IMR-90 (cell line): ENCODE data around the gene IFIH1. TPM values are rescaled to one million over a fixed set of nuclear protein-coding genes. Genes with fewer than 3 reads are reported as not detected.

Experiments
- ATAC-seq: fragments of 200-7000 bp; cut with Tn5 transposase; 2 replicates; pipeline ENCODE4 v1.9.1; 2020; ENCODE audit warnings: low read depth, mild to moderate bottlenecking, moderate library complexity
- BruUV-seq: library from RNA; stranded (reverse); fragments of 400-500 nt; replicated peaks from 2 replicates; lab custom pipeline; 2021; lab: Mats Ljungman, UMichigan
- CTCF ChIA-PET: fragments of 300-600 bp; formaldehyde crosslinking; extraction: SDS; loops from one replicate; lab custom pipeline; 2021; ENCODE audit warnings: antibody characterized with exemption; lab: Yijun Ruan, JAX
- POLR2A ChIA-PET: fragments of 300-600 bp; sonication (Branson Sonifier 250); formaldehyde crosslinking; loops from one replicate; lab custom pipeline; 2022; ENCODE audit warnings: antibody characterized with exemption; ENCODE audit not compliant: unreplicated experiment; lab: Charles Lee
- DNase-seq: peaks from one replicate; pipeline ENCODE4 v3.0.0; 2013
- H2AFZ ChIP-seq: replicated peaks from 2 replicates; pipeline ENCODE3; 2013; ENCODE audit warnings: low read length, mild to moderate bottlenecking; ENCODE audit not compliant: poor library complexity
- H2AK5ac ChIP-seq: 2 replicates; pipeline ENCODE4 v1.6.1; 2013; ENCODE audit warnings: low read depth, low read length, inconsistent platforms
- H2AK9ac ChIP-seq: replicated peaks from 2 replicates; pipeline ENCODE3; 2013; ENCODE audit warnings: mild to moderate bottlenecking, low read depth, low read length, moderate library complexity; ENCODE audit not compliant: poor library complexity
- H2BK120ac ChIP-seq: 2 replicates; pipeline ENCODE4 v1.6.1; 2013; ENCODE audit warnings: low read depth, low read length, inconsistent platforms
- H2BK15ac ChIP-seq: 3 replicates; pipeline ENCODE4 v1.6.1; 2013; ENCODE audit warnings: low read depth, low read length, inconsistent platforms
- H2BK20ac ChIP-seq: 2 replicates; pipeline ENCODE4 v1.6.1; 2013; ENCODE audit warnings: low read depth, mild to moderate bottlenecking, inconsistent platforms, low read length, moderate library complexity
- H2BK5ac ChIP-seq: 2 replicates; pipeline ENCODE4 v1.6.1; 2013; ENCODE audit warnings: mild to moderate bottlenecking, low read depth, low read length, inconsistent platforms; ENCODE audit not compliant: poor library complexity, severe bottlenecking
- H3K14ac ChIP-seq: replicated peaks from 2 replicates; pipeline ENCODE4 v1.6.1; 2013; ENCODE audit warnings: low read depth, low read length, inconsistent platforms
- H3K18ac ChIP-seq: 2 replicates; pipeline ENCODE4 v1.6.1; 2013; ENCODE audit warnings: low read depth, low read length, control low read depth
- H3K23ac ChIP-seq: 2 replicates; pipeline ENCODE4 v1.6.1; 2013; ENCODE audit warnings: low read depth, low read length, inconsistent platforms
- H3K27ac ChIP-seq: 2 replicates; pipeline ENCODE4 v1.5.1; 2013; ENCODE audit warnings: mild to moderate bottlenecking, control low read depth, low read length; ENCODE audit not compliant: insufficient read depth
- H3K27me3 ChIP-seq: 2 replicates; pipeline ENCODE4 v1.6.1; 2013; ENCODE audit warnings: low read length; ENCODE audit not compliant: control insufficient read depth, insufficient read depth
- H3K36me3 ChIP-seq: 2 replicates; pipeline ENCODE4 v1.6.1; 2013; ENCODE audit warnings: low read length, mixed read lengths; ENCODE audit not compliant: control insufficient read depth, insufficient read depth
- H3K4ac ChIP-seq: 2 replicates; pipeline ENCODE4 v1.6.1; 2013; ENCODE audit warnings: low read depth, low read length, inconsistent platforms
- H3K4me1 ChIP-seq: 2 replicates; pipeline ENCODE4 v1.6.1; 2013; ENCODE audit warnings: low read length, mixed read lengths; ENCODE audit not compliant: control insufficient read depth, insufficient read depth
- H3K4me2 ChIP-seq: 2 replicates; pipeline ENCODE4 v1.6.1; 2013; ENCODE audit warnings: low read depth, mild to moderate bottlenecking, control low read depth, low read length, moderate library complexity
- H3K4me3 ChIP-seq: 2 replicates; pipeline ENCODE4 v1.5.1; 2013; ENCODE audit warnings: low read depth, mild to moderate bottlenecking, control low read depth, low read length, moderate library complexity; ENCODE audit not compliant: insufficient read depth
- H3K56ac ChIP-seq: 2 replicates; pipeline ENCODE4 v1.6.1; 2013; ENCODE audit warnings: low read length, inconsistent platforms; ENCODE audit not compliant: insufficient read depth; ENCODE audit errors: extremely low read depth
- H3K79me1 ChIP-seq, 2 experiments: 2 replicates each; pipeline ENCODE4 v1.6.1; 2013; ENCODE audit warnings: low read length in 2 of 2, inconsistent platforms in 1 of 2, low read depth in 1 of 2
- H3K9ac ChIP-seq: 2 replicates; pipeline ENCODE4 v1.6.1; 2013; ENCODE audit warnings: low read depth, low read length, control low read depth
- H3K9me1 ChIP-seq: 2 replicates; pipeline ENCODE4 v1.6.1; 2013; ENCODE audit warnings: low read length, inconsistent platforms; ENCODE audit not compliant: insufficient read depth
- H3K9me3 ChIP-seq: 2 replicates; pipeline ENCODE4 v1.6.1; 2013; ENCODE audit warnings: low read length; ENCODE audit not compliant: control insufficient read depth, insufficient read depth
- H4K20me1 ChIP-seq: 2 replicates; pipeline ENCODE4 v1.6.1; 2013; ENCODE audit warnings: low read length, inconsistent platforms; ENCODE audit not compliant: insufficient read depth
- H4K5ac ChIP-seq: 2 replicates; pipeline ENCODE4 v1.6.1; 2013; ENCODE audit warnings: mild to moderate bottlenecking, low read depth, low read length, control low read depth
- H4K8ac ChIP-seq, 2 experiments: 2 replicates each; pipeline ENCODE4 v1.6.1; 2013; ENCODE audit warnings: low read depth in 2 of 2, low read length in 2 of 2, control low read depth in 1 of 2, inconsistent platforms in 1 of 2
- H4K91ac ChIP-seq: 2 replicates; pipeline ENCODE4 v1.6.1; 2013; ENCODE audit warnings: low read depth, low read length, inconsistent platforms; ENCODE audit not compliant: insufficient read depth
- CHD1 ChIP-seq: IDR thresholded peaks from 2 replicates; pipeline ENCODE4 v1.6.1; 2012; ENCODE audit warnings: low read depth, low read length, improper control_type of control experiment
- FOS ChIP-seq: fragments of 150-350 bp; IDR thresholded peaks from 2 replicates; pipeline ENCODE4 v1.6.1; 2016; ENCODE audit warnings: low read depth, low read length
- MAFK ChIP-seq: IDR thresholded peaks from 2 replicates; pipeline ENCODE4 v1.6.1; 2012; ENCODE audit warnings: low read depth, low read length, improper control_type of control experiment
- WGBS, 2 experiments: methylation state at CpG; one replicate each; pipeline versions ENCODE4 v1.1.5 to v1.1.7; 2013; ENCODE audit warnings: missing lambda C conversion rate in 2 of 2; ENCODE audit not compliant: insufficient read length in 1 of 2; ENCODE audit errors: extremely low coverage in 2 of 2; 5-methylcytosine and 5-hydroxymethylcytosine counted together
- dilution Hi-C: fragments of 300-500 bp; cut with HindIII; formaldehyde crosslinking; loops from one replicate; pipeline ENCODE4 v1.14.3; 2018; ENCODE audit warnings: low sequenced_read_pairs; ENCODE audit not compliant: unreplicated experiment
- in situ Hi-C: fragments of 300-500 bp; cut with MboI; formaldehyde crosslinking; loops from 3 replicates; pipeline ENCODE4 v1.14.3; 2019; ENCODE audit warnings: low sequenced_read_pairs, inconsistent platforms, mixed read lengths
- intact Hi-C: fragments of 100-400 bp; cut with micrococcal nuclease; formaldehyde crosslinking; loops from 2 replicates; pipeline ENCODE4 v1.10.0; 2022
- polyA plus RNA-seq, 3 experiments: library from polyadenylated mRNA; depleted of rRNA; stranded (reverse); fragments of >200 nt; gene quantifications; 2 replicates each; pipeline ENCODE4 v1.2.3, GENCODE V29; 2012; ENCODE audit warnings: low replicate concordance in 1 of 3
- total RNA-seq: library from RNA; depleted of rRNA; stranded (reverse); fragments of >200 nt; gene quantifications from 2 replicates; pipeline ENCODE4 v1.2.3, GENCODE V29; 2012

Gene IFIH1
- total and polyA plus RNA-seq, 2 of the 4 experiments (the other 2 are of a cell fraction): 1.3 to 1.4 TPM

GRCh38 chr2:162256591-162256991 lies 61.9 kb downstream of the IFIH1 start:
- ChIA-PET CTCF (interaction anchor here (1.2 kb wide), 1 partner anchor 36 kb away, joined by 3 read pairs; no protein-coding TSS in a partner anchor), POLR2A (interaction anchor here (1.0 kb wide), 1 partner anchor 14 kb away, joined by 3 read pairs; no protein-coding TSS in a partner anchor)
- Histone ChIP-seq H3K4me1 (peaks cover 4% of the 10 kb centered on the region), H2BK5ac (no peak overlapping the region), H3K36me3 (no peaks in the 10 kb centered on the region), H3K9ac (no peak overlapping the region), H2BK20ac (peak overlapping the region; percentile 20; the same call in 1 of the 2 replicates), H3K4me2 (no peak overlapping the region), H2AK9ac (no peak overlapping the region), H4K5ac (no peak overlapping the region), H3K56ac (no peak overlapping the region), H3K4ac (no peak overlapping the region), H3K9me3 (no peaks in the 10 kb centered on the region; the same call in 1 of the 2 replicates), H4K8ac (no peak overlapping the region), H3K18ac (no peak overlapping the region), H4K20me1 (no peaks in the 10 kb centered on the region), H3K27me3 (no peaks in the 10 kb centered on the region), H3K14ac (no peak overlapping the region), H3K4me3 (no peak overlapping the region), H3K23ac (no peak overlapping the region), H2BK120ac (no peak overlapping the region), H2AFZ (no peak overlapping the region), H2AK5ac (no peak overlapping the region), H2BK15ac (no peak overlapping the region), H4K91ac (no peak overlapping the region), H3K9me1 (no peaks in the 10 kb centered on the region; the same call in 1 of the 2 replicates), H3K79me1 (no peaks in the 10 kb centered on the region), H3K27ac (no peak overlapping the region)
- WGBS, 2 experiments: no CpG with 5 or more reads among the region's 2 CpGs
- TF ChIP-seq FOS (peak; percentile 36; the same call in 1 of the 2 replicates), CHD1 (no peak), MAFK (peak; percentile 28; the same call in 1 of the 2 replicates)
- in situ Hi-C loops (no loop called here), dilution Hi-C loops (no loop called here), intact Hi-C loops (no loop called here)
- peak; percentile 37 for DNase-seq
- no TSS peak for BruUV-seq
- no peak for ATAC-seq
